GM12878 (cell line): ENCODE results near the gene MYO15B. TPM values are rescaled to one million over a fixed set of nuclear protein-coding genes. Genes with fewer than 3 reads are reported as not detected.

Experiments
- CREB1 ChIP-seq: IDR thresholded peaks from 2 replicates; pipeline ENCODE4 v1.6.1; 2012; ENCODE audit warnings: low read depth, mild to moderate bottlenecking, inconsistent platforms
- IKZF1 ChIP-seq: fragments of 450-650 bp; conservative IDR thresholded peaks from 2 replicates; pipeline ENCODE4 v1.6.1; 2017; ENCODE audit warnings: antibody characterized with exemption, mild to moderate bottlenecking
- IRF3 ChIP-seq: fragments of 450-650 bp; IDR thresholded peaks from 2 replicates; pipeline ENCODE4 v1.6.1; 2014; ENCODE audit warnings: mild to moderate bottlenecking
- RFX5 ChIP-seq: IDR thresholded peaks from 2 replicates; pipeline ENCODE4 v1.6.1; 2011; ENCODE audit warnings: low read depth, low read length, improper control_type of control experiment
- ZNF687 ChIP-seq: fragments of 450-650 bp; IDR thresholded peaks from 2 replicates; pipeline ENCODE4 v1.6.1; 2017; ENCODE audit warnings: mild to moderate bottlenecking, moderate library complexity
- polyA plus RNA-seq, 11 experiments: library from polyadenylated mRNA; depleted of rRNA in 4 of 11; unstranded in 6 of 11; stranded (reverse) in 5 of 11; fragments of >200 nt; fragmentation: Nextera tagmentation in 4 of 11; fragmentation: Illumina TruSeq in 1 of 11; extraction: Ambion mirVana in 4 of 11; extraction: Trizol in 1 of 11; gene quantifications; 1 replicate in 1 of 11; 2 replicates in 10 of 11; pipeline versions ENCODE4 v1.2.1 to v1.2.3, GENCODE V29; 2011 to 2016; ENCODE audit warnings: inconsistent platforms in 2 of 11, missing spikeins in 2 of 11, low read depth in 1 of 11
- total RNA-seq, 4 experiments: library from RNA; depleted of rRNA in 3 of 4; stranded (reverse); fragments of >200 nt in 3 of 4; fragmentation: Illumina TruSeq in 1 of 4; extraction: Trizol in 1 of 4; gene quantifications; 2 replicates each; pipeline versions ENCODE4 v1.2.1 to v1.2.3, GENCODE V29; 2013 to 2021
- TF ChIP-seq, protein P1 (sequence below): fragments of 450-650 bp; IDR thresholded peaks from 2 replicates; pipeline ENCODE4 v1.6.1; 2017; ENCODE audit warnings: borderline replicate concordance
- TF ChIP-seq, protein P2 (sequence below): fragments of 450-650 bp; conservative IDR thresholded peaks from 2 replicates; pipeline ENCODE4 v1.6.1; 2017; ENCODE audit warnings: mild to moderate bottlenecking, moderate library complexity

Gene MYO15B
- total and polyA plus RNA-seq, 10 of the 15 experiments (the other 5 are each of a cell fraction or from before 2014, with no cell fraction given): 0.67 to 15.4 (median 2.3) TPM; not detected in 1

- TF ChIP-seq, protein P1, sequence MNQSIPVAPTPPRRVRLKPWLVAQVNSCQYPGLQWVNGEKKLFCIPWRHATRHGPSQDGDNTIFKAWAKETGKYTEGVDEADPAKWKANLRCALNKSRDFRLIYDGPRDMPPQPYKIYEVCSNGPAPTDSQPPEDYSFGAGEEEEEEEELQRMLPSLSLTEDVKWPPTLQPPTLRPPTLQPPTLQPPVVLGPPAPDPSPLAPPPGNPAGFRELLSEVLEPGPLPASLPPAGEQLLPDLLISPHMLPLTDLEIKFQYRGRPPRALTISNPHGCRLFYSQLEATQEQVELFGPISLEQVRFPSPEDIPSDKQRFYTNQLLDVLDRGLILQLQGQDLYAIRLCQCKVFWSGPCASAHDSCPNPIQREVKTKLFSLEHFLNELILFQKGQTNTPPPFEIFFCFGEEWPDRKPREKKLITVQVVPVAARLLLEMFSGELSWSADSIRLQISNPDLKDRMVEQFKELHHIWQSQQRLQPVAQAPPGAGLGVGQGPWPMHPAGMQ: no peak
- TF ChIP-seq IRF3 (no peak), IKZF1 (no peak), CREB1 (no peak), RFX5 (no peak), ZNF687 (no peak)
- TF ChIP-seq, protein P2, sequence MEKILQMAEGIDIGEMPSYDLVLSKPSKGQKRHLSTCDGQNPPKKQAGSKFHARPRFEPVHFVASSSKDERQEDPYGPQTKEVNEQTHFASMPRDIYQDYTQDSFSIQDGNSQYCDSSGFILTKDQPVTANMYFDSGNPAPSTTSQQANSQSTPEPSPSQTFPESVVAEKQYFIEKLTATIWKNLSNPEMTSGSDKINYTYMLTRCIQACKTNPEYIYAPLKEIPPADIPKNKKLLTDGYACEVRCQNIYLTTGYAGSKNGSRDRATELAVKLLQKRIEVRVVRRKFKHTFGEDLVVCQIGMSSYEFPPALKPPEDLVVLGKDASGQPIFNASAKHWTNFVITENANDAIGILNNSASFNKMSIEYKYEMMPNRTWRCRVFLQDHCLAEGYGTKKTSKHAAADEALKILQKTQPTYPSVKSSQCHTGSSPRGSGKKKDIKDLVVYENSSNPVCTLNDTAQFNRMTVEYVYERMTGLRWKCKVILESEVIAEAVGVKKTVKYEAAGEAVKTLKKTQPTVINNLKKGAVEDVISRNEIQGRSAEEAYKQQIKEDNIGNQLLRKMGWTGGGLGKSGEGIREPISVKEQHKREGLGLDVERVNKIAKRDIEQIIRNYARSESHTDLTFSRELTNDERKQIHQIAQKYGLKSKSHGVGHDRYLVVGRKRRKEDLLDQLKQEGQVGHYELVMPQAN: no peak
Observed at GRCh38 chr17:75642784-75643642, 55.4 kb downstream of the MYO15B start (continued).
